H7 (cell line): ENCODE data around the gene APOM. TPM values are rescaled to one million over a fixed set of nuclear protein-coding genes. Genes with fewer than 3 reads are reported as not detected.

Source experiments
- DNase-seq: peaks from one replicate; pipeline ENCODE4 v3.0.0; 2012
- H3K27me3 ChIP-seq: 2 replicates; pipeline ENCODE4 v1.6.0; 2011; ENCODE audit warnings: mild to moderate bottlenecking, low read length; ENCODE audit not compliant: control insufficient read depth, insufficient read depth
- H3K36me3 ChIP-seq: replicated peaks from 2 replicates; pipeline ENCODE4 v1.5.1; 2011; ENCODE audit warnings: low read length; ENCODE audit not compliant: control insufficient read depth, insufficient read depth
- H3K4me3 ChIP-seq: 2 replicates; pipeline ENCODE4 v1.5.1; 2011; ENCODE audit warnings: low read depth, mild to moderate bottlenecking, control low read depth, low read length, moderate library complexity; ENCODE audit not compliant: insufficient read depth
- total RNA-seq: library from RNA; depleted of rRNA; stranded (reverse); fragments of >200 nt; shearing (Covaris generic); gene quantifications from 2 replicates; pipeline ENCODE4 v1.2.3, GENCODE V29; 2014

APOM gene
- total RNA-seq, 1 experiment from 2014 or later: 3.3 TPM

DNA sequence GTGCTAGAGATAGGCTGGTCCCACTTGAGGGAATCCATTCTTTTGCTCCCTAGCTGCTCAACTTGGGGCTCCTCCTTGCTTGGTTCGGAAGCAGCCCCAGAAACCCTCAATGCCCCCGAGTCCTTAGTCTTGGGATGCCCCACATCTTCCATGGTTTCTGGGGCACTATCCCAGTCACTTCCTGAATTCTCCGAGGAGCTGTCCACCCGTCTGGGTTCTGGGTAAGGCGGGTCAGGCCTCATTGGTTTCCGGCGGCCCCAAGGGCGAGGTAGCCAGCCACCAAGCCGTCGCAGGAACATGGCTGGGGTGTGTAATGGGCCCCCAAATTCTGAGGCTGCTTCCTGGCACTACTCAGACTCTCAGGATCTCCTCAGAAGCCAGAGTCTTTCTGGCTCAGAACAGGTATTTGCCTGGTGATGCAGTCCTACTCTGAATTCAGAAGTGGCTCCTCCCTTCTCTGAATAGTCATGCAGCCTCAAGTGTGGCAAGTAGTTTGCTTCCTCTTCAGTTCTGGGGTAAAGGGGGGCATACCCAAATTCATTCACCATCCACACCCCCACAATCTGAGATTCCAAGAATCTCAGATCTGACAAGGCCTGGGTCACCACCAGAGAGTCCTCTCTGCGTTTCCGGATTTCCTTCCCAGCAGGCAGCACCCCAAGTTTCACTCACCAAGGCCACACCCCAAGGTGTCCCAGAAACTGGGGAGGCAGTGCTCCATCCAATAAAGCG lies 4.1 kb downstream of the APOM start:
- peaks cover 8% of the 10 kb centered on the region for H3K36me3 ChIP-seq
- H3K4me3 ChIP-seq: peak overlapping the region; percentile 86
- peak; percentile 70 for DNase-seq
- H3K27me3 ChIP-seq: no peaks in the 10 kb centered on the region

- H3K36me3 ChIP-seq: peaks cover 8% of the 10 kb centered on the region
- no peaks in the 10 kb centered on the region for H3K27me3 ChIP-seq
- DNase-seq: peak; percentile 97
- peak within 1 kb of the TSS; percentile 86 for H3K4me3 ChIP-seq
These were observed 4.9 kb downstream of the APOM start, which contains the start of gene C6orf47 for GRCh38 chr6:31660381-31661261. C6orf47 (minus strand) TSS chr6:31660778; CDS start chr6:31659947, 831 bp downstream.

- Histone ChIP-seq H3K36me3 (peaks cover 8% of the 10 kb centered on the region), H3K27me3 (no peaks in the 10 kb centered on the region), H3K4me3 (no peak overlapping the region)
- DNase-seq: no peak
These were observed 5.8 kb downstream of the APOM start for GRCh38 chr6:31661262-31662123.

- DNase-seq: no peak
- Histone ChIP-seq H3K4me3 (no peak overlapping the region), H3K36me3 (peaks cover 10% of the 10 kb centered on the region), H3K27me3 (no peaks in the 10 kb centered on the region)
These were observed 6.5 kb downstream of the APOM start for GRCh38 chr6:31662124-31662723.

DNA sequence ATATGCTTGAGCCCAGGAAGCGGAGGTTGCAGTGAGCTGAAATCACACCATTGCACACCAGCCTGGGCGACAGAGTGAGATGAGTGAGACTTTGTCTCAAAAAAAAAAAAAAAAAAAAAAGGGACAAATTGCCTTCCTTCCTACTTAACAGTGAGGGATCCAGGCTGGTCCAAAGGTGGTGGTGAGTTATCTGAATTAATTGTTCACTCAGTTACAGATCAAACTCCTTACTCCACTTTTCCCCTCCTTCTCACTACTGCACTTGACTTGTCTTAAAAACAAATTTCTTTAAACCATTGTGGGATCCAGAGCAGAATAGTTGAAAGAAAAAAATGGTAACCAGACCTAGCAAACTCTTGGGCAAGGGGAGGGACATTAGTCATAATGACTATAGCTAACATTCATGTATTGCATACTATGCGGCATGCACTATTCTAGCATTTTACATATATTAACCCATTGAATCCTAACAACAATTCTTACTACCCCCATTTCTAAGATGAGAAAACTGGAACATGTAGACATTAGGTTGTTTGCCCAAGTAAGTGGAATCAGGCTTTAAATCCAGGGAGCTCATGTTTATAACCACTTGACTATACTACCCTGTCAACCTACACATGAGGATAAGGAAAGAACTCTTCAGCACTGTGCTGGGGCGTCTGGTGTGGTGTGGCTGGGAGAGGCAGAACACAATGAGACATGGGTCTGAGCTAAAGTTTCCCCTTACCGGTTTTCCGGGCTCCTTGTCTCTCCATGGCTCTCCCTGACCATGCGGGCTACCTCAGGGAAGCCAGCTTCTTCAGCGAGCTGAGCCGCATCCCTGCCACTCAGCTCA lies 7.6 kb downstream of the APOM start:
- no peaks in the 10 kb centered on the region for H3K27me3 ChIP-seq
- peaks cover 20% of the 10 kb centered on the region for H3K36me3 ChIP-seq
- no peak for DNase-seq
- peak overlapping the region; percentile 94; the same call in 1 of the 2 replicates for H3K4me3 ChIP-seq

DNA sequence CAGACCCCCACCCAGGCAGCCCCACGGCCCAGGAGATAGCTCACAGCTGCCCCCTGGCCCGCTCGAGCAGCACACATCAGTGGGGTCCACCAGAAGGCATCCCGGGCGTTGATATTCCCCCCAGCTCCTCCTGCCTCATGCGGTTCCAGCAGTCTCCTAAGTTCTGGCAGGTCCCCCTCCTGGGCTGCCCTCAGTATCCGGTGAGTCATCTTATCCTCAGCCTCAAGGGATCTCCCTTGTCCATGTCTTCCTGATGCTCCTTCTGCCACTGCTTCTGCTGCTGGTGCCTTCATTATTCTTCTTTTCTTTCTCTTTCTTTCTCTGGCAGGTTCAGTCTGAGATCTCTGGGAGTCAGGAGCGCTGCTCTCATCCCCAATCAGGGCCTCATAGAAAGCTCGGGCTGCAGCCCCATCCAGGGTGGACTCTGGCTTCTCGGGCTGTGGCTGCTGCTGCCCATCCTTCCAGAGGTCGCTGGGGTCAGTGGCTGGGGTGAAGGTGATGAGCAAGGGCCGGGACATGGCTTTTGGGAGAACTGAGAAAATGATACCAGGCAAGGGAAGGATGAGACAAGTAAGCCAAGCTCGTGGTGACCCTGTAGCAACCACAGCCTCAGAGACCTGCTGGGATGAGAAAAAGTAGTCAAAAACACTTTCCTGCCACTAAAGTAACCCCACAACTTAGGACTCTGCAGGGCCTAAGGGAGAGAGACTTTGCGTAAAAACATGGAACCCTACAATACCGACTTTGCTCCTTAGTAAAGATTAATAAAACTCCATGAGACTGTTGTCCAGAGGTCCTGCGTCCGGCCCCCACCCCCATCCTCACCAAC lies 8.5 kb downstream of the APOM start:
- peaks cover 28% of the 10 kb centered on the region for H3K36me3 ChIP-seq
- H3K4me3 ChIP-seq: peak overlapping the region; percentile 94
- DNase-seq: peak; percentile 65

DNA sequence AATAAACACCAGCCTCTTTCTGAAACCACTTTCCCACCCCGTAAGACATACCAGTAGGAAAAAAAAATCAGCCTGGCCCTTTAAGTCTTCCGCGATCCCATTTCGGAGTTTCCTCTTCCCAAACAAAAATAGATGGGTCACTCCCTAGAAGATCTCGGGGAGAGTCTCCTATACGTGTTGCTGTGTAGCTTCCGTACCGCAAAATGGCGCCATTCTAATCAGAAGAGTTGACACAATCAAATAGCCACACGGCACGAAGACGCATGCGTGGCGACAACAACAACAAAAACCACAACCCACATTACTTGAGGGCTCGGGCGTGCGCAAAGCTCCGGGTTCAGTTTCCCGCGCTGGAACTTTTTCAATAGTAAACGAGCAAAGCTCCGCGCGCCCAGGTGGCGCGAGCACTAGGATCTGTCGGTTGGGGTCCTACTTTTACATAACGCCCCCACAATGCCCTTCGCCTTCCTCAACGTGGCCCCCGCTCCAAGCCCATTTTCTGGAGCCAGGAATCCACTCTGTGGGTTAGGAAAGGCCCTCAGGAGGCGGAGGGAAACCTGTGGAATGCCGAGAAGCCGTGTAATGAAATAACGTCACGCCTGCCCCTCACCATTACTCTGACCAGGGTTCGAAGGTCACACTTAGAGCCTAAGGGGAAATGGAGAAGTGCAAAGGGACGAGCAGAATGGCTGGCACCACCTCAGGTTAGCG lies 9.3 kb downstream of the APOM start, which contains the start of gene GPANK1:
Gene GPANK1, minus strand, starts transcription at position 208 of the 711 bp plus-strand sequence. CDS start 519 bp downstream, outside the sequence.
- H3K4me3 ChIP-seq: peak within 1 kb of the TSS; percentile 94
- peak; percentile 82 for DNase-seq
- H3K27me3 ChIP-seq: no peaks in the 10 kb centered on the region
- H3K36me3 ChIP-seq: peaks cover 34% of the 10 kb centered on the region

More for the DNA sequence above, 8.5 kb downstream of the APOM start:
- no peaks in the 10 kb centered on the region for H3K27me3 ChIP-seq

- Histone ChIP-seq H3K4me3 (peak within 1 kb of the TSS; percentile 94), H3K36me3 (peaks cover 39% of the 10 kb centered on the region), H3K27me3 (no peaks in the 10 kb centered on the region)
- DNase-seq: peak; percentile 98
These were observed 10.0 kb downstream of the APOM start, which contains the start of gene CSNK2B for GRCh38 chr6:31665501-31666336. CSNK2B (plus strand) TSS chr6:31666080; CDS start chr6:31666832, 752 bp downstream.

DNA sequence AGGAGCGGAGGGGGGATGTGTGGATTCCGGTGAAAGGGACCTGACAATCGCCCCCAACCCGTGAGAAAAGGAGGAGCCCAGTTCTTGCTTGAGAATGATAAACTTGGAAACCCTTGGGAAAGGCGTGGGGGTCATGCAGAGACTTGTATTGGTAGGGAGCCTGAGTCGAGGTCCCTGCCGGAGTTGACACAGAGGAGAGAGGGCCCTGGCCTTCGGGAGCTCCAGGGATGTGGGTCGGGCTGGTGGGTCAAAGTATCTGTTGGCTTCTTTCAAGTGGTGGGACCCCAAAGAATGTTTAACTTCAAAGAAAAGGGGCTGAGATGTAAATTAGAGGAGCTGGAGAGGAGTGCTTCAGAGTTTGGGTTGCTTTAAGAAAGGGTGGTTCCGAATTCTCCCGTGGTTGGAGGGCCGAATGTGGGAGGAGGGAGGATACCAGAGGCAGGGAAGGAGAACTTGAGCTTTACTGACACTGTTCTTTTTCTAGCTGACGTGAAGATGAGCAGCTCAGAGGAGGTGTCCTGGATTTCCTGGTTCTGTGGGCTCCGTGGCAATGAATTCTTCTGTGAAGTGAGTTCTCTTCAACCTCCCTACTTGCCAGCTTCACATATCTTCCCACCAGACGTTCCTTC lies 10.8 kb downstream of the APOM start:
- no peak for DNase-seq
- Histone ChIP-seq H3K36me3 (peaks cover 43% of the 10 kb centered on the region), H3K27me3 (no peaks in the 10 kb centered on the region), H3K4me3 (peak overlapping the region; percentile 84)

DNA sequence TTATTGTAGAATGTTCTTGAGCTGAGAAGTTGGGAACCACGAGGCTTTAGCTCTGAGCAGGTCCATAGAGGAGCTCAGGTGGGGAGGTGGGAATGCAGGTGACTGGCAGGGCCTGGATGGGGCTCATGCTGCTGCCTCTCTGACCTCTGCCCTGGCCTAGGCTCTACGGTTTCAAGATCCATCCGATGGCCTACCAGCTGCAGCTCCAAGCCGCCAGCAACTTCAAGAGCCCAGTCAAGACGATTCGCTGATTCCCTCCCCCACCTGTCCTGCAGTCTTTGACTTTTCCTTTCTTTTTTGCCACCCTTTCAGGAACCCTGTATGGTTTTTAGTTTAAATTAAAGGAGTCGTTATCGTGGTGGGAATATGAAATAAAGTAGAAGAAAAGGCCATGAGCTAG lies 14.0 kb downstream of the APOM start, which contains the start of gene LY6G5B:
Gene LY6G5B, plus strand, starts transcription at position 301 of the 400 bp plus-strand sequence. CDS start 975 bp downstream, outside the sequence.
- Histone ChIP-seq H3K36me3 (peaks cover 43% of the 10 kb centered on the region), H3K27me3 (no peaks in the 10 kb centered on the region), H3K4me3 (no peak within 1 kb of the TSS)
- DNase-seq: no peak
